Measurements from ENCODE around the gene TMEM132D.

TMEM132D gene

DNA sequence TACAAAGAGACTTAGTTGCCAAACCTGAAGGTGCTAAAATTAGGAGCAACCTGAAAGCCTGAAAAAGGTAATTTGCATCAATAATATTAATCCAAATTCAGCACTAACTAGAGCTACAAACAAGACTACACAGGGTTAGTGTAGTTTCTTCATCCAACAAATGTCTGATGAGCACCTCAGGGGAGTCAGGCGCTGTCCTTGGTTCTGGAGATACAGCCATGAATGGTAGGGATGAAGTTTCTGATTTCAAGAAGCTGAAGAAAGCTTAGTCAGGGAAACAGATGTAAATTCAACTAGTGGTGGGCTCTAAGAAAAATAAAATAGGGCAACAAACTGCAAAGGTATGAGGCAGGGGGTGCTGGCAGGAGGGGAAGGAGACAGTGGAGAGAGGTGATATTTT, 784.3 kb downstream of the TMEM132D start:
- Histone ChIP-seq H3K27ac (ENCODE audit: low read depth, low read length) (no peak overlapping the region), H3K4me1 (ENCODE audit: control insufficient read depth in 5 of 5, insufficient read depth in 5 of 5, low read length in 5 of 5) (no peaks in the 10 kb centered on the region), H3K27me3 (ENCODE audit: control insufficient read depth in 5 of 5, insufficient read depth in 4 of 5, low read length in 5 of 5) (peaks cover 0 to 6% (median 0%) of the 10 kb centered on the region in 5 donors), H3K9me3 (ENCODE audit: control insufficient read depth in 5 of 5, low read length in 5 of 5) (peaks cover 0 to 8% (median 0%) of the 10 kb centered on the region in 5 donors), H3K36me3 (ENCODE audit: control insufficient read depth in 5 of 5, insufficient read depth in 5 of 5, low read length in 5 of 5) (no peaks in the 10 kb centered on the region), H3K9ac (ENCODE audit: low read length in 5 of 5) (no peak overlapping the region), H3K4me3 (ENCODE audit: low read depth in 1 of 5, low read length in 5 of 5) (no peak overlapping the region)

- Histone ChIP-seq H3K4me1 (ENCODE audit: control insufficient read depth in 5 of 5, insufficient read depth in 5 of 5, low read length in 5 of 5) (no peaks in the 10 kb centered on the region), H3K9ac (ENCODE audit: low read length in 5 of 5) (no peak overlapping the region), H3K36me3 (ENCODE audit: control insufficient read depth in 5 of 5, insufficient read depth in 5 of 5, low read length in 5 of 5) (no peaks in the 10 kb centered on the region), H3K9me3 (ENCODE audit: control insufficient read depth in 5 of 5, low read length in 5 of 5) (peaks cover 0 to 17% (median 7%) of the 10 kb centered on the region in 5 donors), H3K4me3 (ENCODE audit: low read depth in 1 of 5, low read length in 5 of 5) (no peak overlapping the region), H3K27me3 (ENCODE audit: control insufficient read depth in 5 of 5, insufficient read depth in 4 of 5, low read length in 5 of 5) (peaks cover 0 to 8% (median 3%) of the 10 kb centered on the region in 5 donors), H3K27ac (ENCODE audit: low read depth, low read length) (no peak overlapping the region)
Observed at GRCh38 chr12:129115558-129115957, 788.3 kb downstream of the TMEM132D start.

- Histone ChIP-seq H3K27me3 (ENCODE audit: control insufficient read depth in 5 of 5, insufficient read depth in 4 of 5, low read length in 5 of 5) (peaks cover 0 to 11% (median 2%) of the 10 kb centered on the region in 5 donors), H3K27ac (ENCODE audit: low read depth, low read length) (no peak overlapping the region), H3K9ac (ENCODE audit: low read length in 5 of 5) (no peak overlapping the region), H3K36me3 (ENCODE audit: control insufficient read depth in 5 of 5, insufficient read depth in 5 of 5, low read length in 5 of 5) (no peaks in the 10 kb centered on the region), H3K9me3 (ENCODE audit: control insufficient read depth in 5 of 5, low read length in 5 of 5) (peaks cover 0 to 23% (median 15%) of the 10 kb centered on the region in 5 donors), H3K4me3 (ENCODE audit: low read depth in 1 of 5, low read length in 5 of 5) (no peak overlapping the region), H3K4me1 (ENCODE audit: control insufficient read depth in 5 of 5, insufficient read depth in 5 of 5, low read length in 5 of 5) (no peaks in the 10 kb centered on the region)
Observed at GRCh38 chr12:129110575-129110974, 793.2 kb downstream of the TMEM132D start.

DNA sequence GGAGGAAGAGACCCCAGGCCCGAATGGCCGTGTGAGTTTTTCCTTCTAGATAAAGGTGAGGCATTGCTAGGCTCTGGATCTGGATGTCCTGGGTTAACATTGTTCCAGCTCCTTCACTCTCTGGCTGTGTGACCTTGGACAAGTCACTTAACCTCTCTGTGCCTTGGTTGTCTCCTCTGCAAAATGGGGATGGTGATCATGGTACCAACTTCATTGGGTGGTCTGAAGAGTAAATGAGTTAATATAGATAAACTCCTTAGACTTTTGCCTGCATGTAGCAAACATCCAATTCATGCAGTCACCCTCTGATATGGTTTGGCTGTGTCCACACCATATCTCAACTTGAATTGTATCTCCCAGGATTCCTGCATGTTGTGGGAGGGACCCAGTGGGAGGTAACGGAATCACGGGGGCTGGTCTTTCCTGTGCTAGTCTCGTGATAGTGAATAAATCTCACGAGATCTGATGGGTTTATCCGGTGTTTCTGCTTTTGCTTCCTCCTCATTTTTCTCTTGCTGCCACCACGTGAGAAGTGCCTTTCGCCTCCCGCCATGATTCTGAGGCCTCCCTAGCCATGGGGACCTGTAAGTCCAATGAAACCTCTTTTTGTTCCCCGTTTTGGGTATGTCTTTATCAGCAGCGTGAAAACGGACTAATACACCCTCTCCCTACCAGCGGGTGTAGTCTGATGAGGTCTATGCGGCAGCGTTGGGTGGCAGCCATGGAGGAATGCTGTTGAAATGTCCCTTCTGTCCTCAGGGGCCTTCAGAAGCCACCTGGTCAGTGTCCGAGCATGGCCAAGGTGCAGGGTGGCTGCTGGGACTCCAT, 794.4 kb downstream of the TMEM132D start:
- Histone ChIP-seq H3K27me3 (ENCODE audit: control insufficient read depth in 5 of 5, insufficient read depth in 4 of 5, low read length in 5 of 5) (peaks cover 0 to 11% (median 0%) of the 10 kb centered on the region in 5 donors), H3K4me1 (ENCODE audit: control insufficient read depth in 5 of 5, insufficient read depth in 5 of 5, low read length in 5 of 5) (no peaks in the 10 kb centered on the region), H3K27ac (ENCODE audit: low read depth, low read length) (no peak overlapping the region), H3K4me3 (ENCODE audit: low read depth in 1 of 5, low read length in 5 of 5) (no peak overlapping the region), H3K9ac (ENCODE audit: low read length in 5 of 5) (no peak overlapping the region), H3K9me3 (ENCODE audit: control insufficient read depth in 5 of 5, low read length in 5 of 5) (peaks cover 0 to 21% (median 15%) of the 10 kb centered on the region in 5 donors), H3K36me3 (ENCODE audit: control insufficient read depth in 5 of 5, insufficient read depth in 5 of 5, low read length in 5 of 5) (no peaks in the 10 kb centered on the region)

DNA sequence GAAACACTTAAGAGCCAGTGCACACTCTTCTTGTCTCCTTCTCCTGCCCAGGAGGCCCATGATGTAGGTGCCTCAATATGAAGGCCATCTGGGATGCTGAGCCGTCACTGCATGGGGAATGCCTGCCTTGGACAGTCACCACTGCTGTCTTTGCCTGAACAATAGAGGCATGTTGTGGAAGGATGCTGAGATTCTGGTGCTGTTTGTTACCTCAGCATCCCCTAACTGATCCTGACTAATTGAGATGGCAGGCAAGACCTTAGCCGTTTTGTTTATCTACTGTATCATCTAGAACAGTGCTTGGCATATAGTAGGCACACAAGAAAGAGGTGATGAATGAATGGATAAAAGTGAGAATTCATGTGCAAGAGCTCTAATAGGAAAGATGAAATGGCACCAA, 797.1 kb downstream of the TMEM132D start:
- H3K36me3 ChIP-seq (ENCODE audit: control insufficient read depth in 5 of 5, insufficient read depth in 5 of 5, low read length in 5 of 5) = no peaks in the 10 kb centered on the region
- H3K4me1 ChIP-seq (ENCODE audit: control insufficient read depth in 5 of 5, insufficient read depth in 5 of 5, low read length in 5 of 5) = no peaks in the 10 kb centered on the region
- H3K27ac ChIP-seq (ENCODE audit: low read depth, low read length) = no peak overlapping the region
- peaks cover 0 to 6% (median 0%) of the 10 kb centered on the region in 5 donors for H3K27me3 ChIP-seq (ENCODE audit: control insufficient read depth in 5 of 5, insufficient read depth in 4 of 5, low read length in 5 of 5)
- H3K4me3 ChIP-seq (ENCODE audit: low read depth in 1 of 5, low read length in 5 of 5) = no peak overlapping the region
- no peak overlapping the region for H3K9ac ChIP-seq (ENCODE audit: low read length in 5 of 5)
- peaks cover 0 to 22% (median 18%) of the 10 kb centered on the region in 5 donors for H3K9me3 ChIP-seq (ENCODE audit: control insufficient read depth in 5 of 5, low read length in 5 of 5)

DNA sequence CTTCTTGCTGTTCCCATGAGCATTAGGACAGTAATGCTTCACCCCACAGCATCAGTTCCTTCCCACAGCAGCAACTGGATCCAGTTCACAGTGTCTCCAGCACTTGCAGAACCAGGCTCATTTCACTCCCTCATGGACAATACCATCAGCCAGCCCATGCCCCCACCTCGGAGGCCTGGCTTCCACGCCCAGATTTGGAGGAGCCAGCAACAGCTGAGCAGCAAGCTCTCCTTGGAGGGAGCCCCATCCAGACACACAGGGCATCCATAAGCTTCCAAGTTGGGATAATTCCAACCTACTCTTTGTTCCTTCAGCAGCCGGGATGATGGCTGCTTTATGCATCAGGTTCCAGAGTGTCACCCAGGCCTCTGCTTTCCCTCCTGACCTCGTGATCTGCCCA, 800.6 kb downstream of the TMEM132D start:
- no peaks in the 10 kb centered on the region for H3K4me1 ChIP-seq (ENCODE audit: control insufficient read depth in 5 of 5, insufficient read depth in 5 of 5, low read length in 5 of 5)
- no peak overlapping the region for H3K27ac ChIP-seq (ENCODE audit: low read depth, low read length)
- H3K36me3 ChIP-seq (ENCODE audit: control insufficient read depth in 5 of 5, insufficient read depth in 5 of 5, low read length in 5 of 5) = no peaks in the 10 kb centered on the region
- no peaks in the 10 kb centered on the region for H3K27me3 ChIP-seq (ENCODE audit: control insufficient read depth in 5 of 5, insufficient read depth in 4 of 5, low read length in 5 of 5)
- no peak overlapping the region for H3K9ac ChIP-seq (ENCODE audit: low read length in 5 of 5)
- H3K9me3 ChIP-seq (ENCODE audit: control insufficient read depth in 5 of 5, low read length in 5 of 5) = peaks cover 0 to 18% (median 17%) of the 10 kb centered on the region in 5 donors
- no peak overlapping the region for H3K4me3 ChIP-seq (ENCODE audit: low read depth in 1 of 5, low read length in 5 of 5)

DNA sequence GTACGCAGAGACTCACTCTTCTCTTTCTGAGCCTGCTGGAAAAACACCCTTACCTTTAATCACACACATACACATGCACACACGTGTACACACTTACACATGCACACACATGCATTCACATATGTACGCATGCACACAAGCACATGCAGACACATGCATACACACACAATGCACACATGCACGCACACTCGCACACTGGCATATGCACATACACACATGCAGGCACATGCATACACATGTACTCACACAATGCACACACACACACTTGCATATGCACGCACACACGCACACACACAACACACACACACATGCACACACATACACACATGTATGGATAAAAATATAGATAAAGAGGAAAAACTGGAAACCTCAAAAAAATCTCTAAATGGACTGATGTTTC, 801.6 kb downstream of the TMEM132D start:
- Histone ChIP-seq H3K27me3 (ENCODE audit: control insufficient read depth in 5 of 5, insufficient read depth in 4 of 5, low read length in 5 of 5) (no peaks in the 10 kb centered on the region), H3K9me3 (ENCODE audit: control insufficient read depth in 5 of 5, low read length in 5 of 5) (peaks cover 0 to 18% (median 17%) of the 10 kb centered on the region in 5 donors), H3K9ac (ENCODE audit: low read length in 5 of 5) (no peak overlapping the region), H3K36me3 (ENCODE audit: control insufficient read depth in 5 of 5, insufficient read depth in 5 of 5, low read length in 5 of 5) (no peaks in the 10 kb centered on the region), H3K27ac (ENCODE audit: low read depth, low read length) (no peak overlapping the region), H3K4me3 (ENCODE audit: low read depth in 1 of 5, low read length in 5 of 5) (no peak overlapping the region), H3K4me1 (ENCODE audit: control insufficient read depth in 5 of 5, insufficient read depth in 5 of 5, low read length in 5 of 5) (no peaks in the 10 kb centered on the region)

DNA sequence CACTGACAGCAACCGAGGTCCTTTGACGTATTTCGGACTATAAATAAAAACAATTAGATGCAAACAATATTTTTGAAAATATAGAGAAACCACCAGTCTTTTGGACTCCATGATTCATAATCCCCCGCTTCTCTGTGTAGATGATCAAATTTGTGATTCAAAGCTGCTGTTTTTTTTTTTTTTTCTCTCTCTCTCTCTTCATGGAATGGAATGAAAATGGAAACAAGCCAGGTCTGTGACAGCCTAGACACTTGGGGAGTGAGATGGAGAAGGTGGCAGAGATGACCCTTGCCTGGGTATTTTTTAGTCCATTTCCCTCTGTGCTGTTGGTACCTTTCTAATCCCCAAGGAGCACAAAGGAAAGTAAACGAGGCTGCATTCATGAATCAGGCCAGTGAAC, 802.0 kb downstream of the TMEM132D start:
- Histone ChIP-seq H3K9me3 (ENCODE audit: control insufficient read depth in 5 of 5, low read length in 5 of 5) (peaks cover 0 to 17% (median 16%) of the 10 kb centered on the region in 5 donors), H3K27ac (ENCODE audit: low read depth, low read length) (no peak overlapping the region)

DNA sequence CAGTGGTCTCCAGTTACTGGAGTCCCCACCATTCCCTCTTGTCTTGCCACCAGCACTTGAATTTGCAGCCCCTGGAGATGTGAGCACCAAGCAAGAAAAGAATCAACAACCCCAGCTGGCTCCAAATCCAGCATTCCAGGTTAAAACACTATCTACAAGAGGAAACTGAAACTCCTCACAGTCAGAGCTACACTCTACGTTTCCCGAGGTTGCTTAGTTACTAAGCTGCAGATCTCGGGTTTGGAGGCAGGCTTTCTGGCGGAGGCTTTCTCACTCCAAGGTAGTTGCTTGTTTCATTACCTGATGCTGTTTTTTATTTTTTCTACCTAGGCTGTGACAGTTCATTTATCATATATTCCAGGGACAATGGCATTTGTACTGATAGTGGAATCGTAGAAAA, 802.4 kb downstream of the TMEM132D start:
- H3K27ac ChIP-seq (ENCODE audit: low read depth, low read length) = no peak overlapping the region
- no peak overlapping the region for H3K9ac ChIP-seq (ENCODE audit: low read length in 5 of 5)
- no peaks in the 10 kb centered on the region for H3K27me3 ChIP-seq (ENCODE audit: control insufficient read depth in 5 of 5, insufficient read depth in 4 of 5, low read length in 5 of 5)
- no peaks in the 10 kb centered on the region for H3K4me1 ChIP-seq (ENCODE audit: control insufficient read depth in 5 of 5, insufficient read depth in 5 of 5, low read length in 5 of 5)
- H3K9me3 ChIP-seq (ENCODE audit: control insufficient read depth in 5 of 5, low read length in 5 of 5) = peaks cover 0 to 12% (median 11%) of the 10 kb centered on the region in 5 donors
- no peak overlapping the region for H3K4me3 ChIP-seq (ENCODE audit: low read depth in 1 of 5, low read length in 5 of 5)
- no peaks in the 10 kb centered on the region for H3K36me3 ChIP-seq (ENCODE audit: control insufficient read depth in 5 of 5, insufficient read depth in 5 of 5, low read length in 5 of 5)

More for the DNA sequence above, 802.0 kb downstream of the TMEM132D start:
- Histone ChIP-seq H3K36me3 (ENCODE audit: control insufficient read depth in 5 of 5, insufficient read depth in 5 of 5, low read length in 5 of 5) (no peaks in the 10 kb centered on the region), H3K4me1 (ENCODE audit: control insufficient read depth in 5 of 5, insufficient read depth in 5 of 5, low read length in 5 of 5) (no peaks in the 10 kb centered on the region), H3K27me3 (ENCODE audit: control insufficient read depth in 5 of 5, insufficient read depth in 4 of 5, low read length in 5 of 5) (no peaks in the 10 kb centered on the region), H3K4me3 (ENCODE audit: low read depth in 1 of 5, low read length in 5 of 5) (no peak overlapping the region), H3K9ac (ENCODE audit: low read length in 5 of 5) (no peak overlapping the region)

- Histone ChIP-seq H3K27ac (ENCODE audit: low read depth, low read length) (no peak overlapping the region), H3K9ac (ENCODE audit: low read length in 5 of 5) (no peak overlapping the region), H3K27me3 (ENCODE audit: control insufficient read depth in 5 of 5, insufficient read depth in 4 of 5, low read length in 5 of 5) (no peaks in the 10 kb centered on the region), H3K4me3 (ENCODE audit: low read depth in 1 of 5, low read length in 5 of 5) (no peak overlapping the region), H3K36me3 (ENCODE audit: control insufficient read depth in 5 of 5, insufficient read depth in 5 of 5, low read length in 5 of 5) (no peaks in the 10 kb centered on the region), H3K4me1 (ENCODE audit: control insufficient read depth in 5 of 5, insufficient read depth in 5 of 5, low read length in 5 of 5) (no peaks in the 10 kb centered on the region), H3K9me3 (ENCODE audit: control insufficient read depth in 5 of 5, low read length in 5 of 5) (peaks cover 0 to 14% (median 6%) of the 10 kb centered on the region in 5 donors)
Observed at GRCh38 chr12:129097451-129097850, 806.4 kb downstream of the TMEM132D start.
